SK-N-DZ (cell line): ENCODE measurements around the gene CLEC4F.
A peak's percentile ranks its signal among the peaks of the same experiment; 100 is the strongest.
"Not testable (repeated sequence)": the region's sequence is repeated elsewhere in the genome, so short reads cannot be mapped to it uniquely, and the experiment has no call there.

ENCODE experiments used
- DNase-seq: peaks from one replicate; pipeline ENCODE4 v3.0.0-alpha.2; 2015; ENCODE audit warnings: low spot score

CLEC4F gene

DNA sequence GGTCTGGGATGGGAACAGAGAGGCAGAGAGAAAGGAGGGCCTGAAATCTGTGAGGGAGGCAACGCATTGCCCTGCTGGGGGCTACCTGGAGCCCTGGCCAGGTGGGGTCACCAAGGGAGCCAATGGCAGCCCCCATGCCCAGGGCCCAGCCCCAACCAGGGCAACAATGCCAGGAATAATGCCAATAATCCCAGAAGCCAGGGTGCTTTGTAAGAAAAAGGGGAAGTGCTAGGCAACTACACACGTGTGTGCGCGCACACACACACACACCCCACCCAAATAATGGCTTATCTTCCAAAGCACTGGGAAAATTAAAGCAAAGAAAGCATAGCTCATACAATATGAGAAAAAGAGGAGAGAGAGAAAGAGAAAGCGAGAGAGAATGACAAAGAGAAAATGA lies 7.0 kb upstream of the CLEC4F start:
- DNase-seq = no peak

- no peak for DNase-seq
These were observed 6.4 kb upstream of the CLEC4F start for GRCh38 chr2:70826696-70827350.

DNA sequence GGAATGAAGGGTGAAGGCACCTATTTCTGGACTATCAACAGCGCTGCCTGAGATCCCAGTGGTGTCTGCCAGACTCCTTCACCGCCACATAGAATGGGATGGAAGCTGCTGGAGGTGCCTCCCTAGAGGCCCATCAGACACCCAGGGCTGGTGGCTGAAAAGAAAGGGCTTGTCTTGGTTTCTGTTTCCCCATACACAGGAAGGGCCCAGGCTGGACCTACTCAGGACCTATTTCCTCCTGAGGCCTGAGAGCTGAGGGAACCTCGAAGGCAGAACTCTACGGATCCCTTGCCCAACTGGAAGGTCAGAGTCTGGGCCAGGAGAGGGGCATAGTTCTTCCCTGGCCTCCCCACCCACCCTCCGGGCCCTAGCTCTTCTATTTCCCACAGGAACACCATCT lies 2.9 kb upstream of the CLEC4F start:
- no peak for DNase-seq

DNA sequence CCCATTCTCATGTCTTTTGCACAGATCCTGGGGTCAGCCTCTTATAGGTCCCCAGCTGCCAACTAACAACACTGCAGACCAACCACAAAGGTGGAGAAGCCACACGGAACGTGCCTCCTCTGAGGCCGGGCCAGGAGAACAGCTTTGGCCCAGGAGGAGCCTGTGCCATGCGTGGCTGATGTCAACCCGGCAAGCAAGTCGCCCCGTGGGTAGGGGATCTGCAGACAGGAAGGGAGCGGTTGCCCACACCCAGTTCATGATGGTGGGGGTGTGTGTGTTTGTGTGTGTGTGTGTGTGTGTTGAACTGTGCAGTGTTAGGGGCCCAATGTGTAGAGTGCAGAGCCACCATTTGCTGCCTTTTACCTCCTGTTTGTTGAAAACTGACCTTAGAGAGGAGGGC lies 2.4 kb upstream of the CLEC4F start:
- DNase-seq = no peak

DNA sequence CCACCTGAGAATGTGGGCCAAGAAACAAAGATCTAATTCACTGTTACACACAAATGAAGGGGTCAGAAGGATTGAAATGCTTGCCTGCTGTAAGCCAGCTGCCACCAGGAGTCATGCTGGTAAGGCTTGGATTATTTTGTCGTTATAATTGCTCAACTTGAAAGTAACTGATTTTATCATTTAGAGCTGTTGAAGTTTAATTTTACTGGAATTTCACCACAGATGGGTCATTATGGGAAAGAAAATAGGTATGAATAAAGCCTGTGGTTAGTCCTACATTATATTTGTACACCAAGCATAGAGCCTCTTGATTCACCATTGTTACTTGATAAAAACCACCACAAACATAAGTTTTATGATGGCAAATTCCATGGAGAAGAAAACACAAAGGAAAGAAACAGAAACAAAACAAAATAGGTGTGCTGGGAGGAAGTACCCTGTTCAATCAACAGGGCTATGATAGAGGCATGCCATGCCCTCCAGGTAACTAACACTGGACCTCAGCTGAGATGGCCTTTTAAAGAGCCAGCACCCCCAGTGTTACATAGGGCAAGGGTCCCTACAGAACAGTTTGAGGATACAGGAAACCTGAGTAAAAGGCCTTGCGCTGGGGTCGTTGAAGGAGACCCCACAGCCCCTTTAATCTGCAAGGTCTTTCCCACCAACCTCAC lies 3.0 kb downstream of the CLEC4F start:
- no peak for DNase-seq

DNA sequence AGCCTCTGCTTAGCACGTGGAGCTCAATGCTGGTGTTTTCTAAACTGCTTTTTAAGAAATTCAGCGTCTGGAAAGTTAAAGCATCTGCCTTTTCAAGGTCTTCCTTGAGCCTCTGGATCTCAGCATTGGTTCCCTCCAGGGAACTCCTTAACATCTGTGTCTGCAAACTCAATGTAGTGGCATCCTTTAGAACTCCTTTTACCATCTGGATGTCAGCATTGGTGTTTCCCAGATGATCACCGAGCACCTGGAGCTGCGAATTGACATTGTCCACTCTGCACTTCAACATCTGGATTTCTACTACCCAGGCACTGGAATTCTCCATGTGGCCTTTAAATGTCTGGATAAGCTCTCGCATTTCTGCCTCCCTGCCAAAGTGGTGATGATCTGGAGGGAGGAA lies 3.7 kb downstream of the CLEC4F start:
- DNase-seq = no peak

DNA sequence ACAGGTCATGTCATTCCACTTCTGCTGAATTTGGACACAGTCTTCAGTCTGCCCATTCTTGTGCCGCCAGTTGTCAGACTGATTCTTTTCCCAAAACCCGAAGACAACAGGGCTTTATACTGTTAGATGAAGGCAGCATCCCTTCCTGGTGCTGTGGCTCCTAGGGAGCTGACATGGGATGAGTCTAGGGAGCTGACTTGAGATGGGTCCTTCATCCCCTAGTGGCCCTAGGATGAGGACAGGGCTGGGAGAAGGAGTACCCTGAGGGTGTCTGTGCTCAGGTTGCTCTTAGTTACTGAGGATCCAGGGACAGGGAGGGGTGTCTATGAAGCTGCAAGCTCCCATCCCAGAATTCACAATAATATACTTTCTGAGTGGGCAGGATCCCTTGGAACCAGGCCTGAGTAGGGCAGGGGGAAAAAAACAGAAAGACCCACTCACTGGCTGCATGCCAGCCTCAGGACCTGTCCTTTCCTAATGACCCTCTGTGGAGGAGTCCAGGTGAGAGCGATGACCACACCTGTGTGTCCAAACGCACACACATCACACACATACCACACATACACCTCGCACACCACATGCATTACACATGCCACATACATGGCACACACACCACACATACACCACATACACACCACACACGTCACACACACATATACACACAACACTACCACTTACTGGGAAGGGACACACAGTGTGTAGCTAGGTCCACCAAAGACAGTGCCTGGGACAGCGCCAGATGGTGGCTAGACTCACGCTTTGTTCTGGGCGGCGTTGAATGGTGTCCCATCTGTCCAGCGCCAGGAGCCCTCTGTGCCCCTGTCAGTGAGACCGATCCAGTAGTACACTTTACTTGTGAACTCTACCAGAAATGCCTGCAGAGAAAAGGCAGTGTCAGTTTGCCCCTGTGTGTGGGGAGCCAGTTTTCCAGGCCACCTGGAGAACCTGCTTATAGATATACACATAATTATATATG lies 11.1 kb downstream of the CLEC4F start:
- DNase-seq = no peak

GRCh38 chr2:70807828-70808118 lies 12.6 kb downstream of the CLEC4F start:
- DNase-seq = no peak

- no peak for DNase-seq
These were observed 13.1 kb downstream of the CLEC4F start for GRCh38 chr2:70807102-70807827.

DNA sequence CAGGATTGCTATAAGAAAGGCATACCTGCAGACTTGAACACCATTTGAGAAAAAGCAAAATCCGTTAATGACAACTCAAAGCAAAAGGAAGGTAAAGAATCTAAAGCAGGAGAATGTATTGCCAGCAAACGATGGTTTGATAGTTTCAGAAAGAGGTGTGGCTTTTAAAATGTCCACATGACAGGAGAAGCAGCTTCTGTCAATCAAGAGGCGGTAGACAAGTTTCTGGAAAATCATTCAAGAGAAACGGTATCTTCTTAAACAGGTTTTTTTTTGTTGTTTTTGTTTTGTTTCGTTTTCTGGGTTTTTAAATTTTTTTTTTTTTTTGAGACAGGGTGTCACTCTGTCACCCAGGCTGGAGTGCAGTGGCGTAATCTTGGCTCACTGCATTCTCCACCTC lies 13.8 kb downstream of the CLEC4F start:
- DNase-seq = no peak

GRCh38 chr2:70806013-70806412 lies 14.4 kb downstream of the CLEC4F start:
- no peak for DNase-seq

- DNase-seq = no peak
These were observed 18.7 kb downstream of the CLEC4F start for GRCh38 chr2:70801607-70802263.

DNA sequence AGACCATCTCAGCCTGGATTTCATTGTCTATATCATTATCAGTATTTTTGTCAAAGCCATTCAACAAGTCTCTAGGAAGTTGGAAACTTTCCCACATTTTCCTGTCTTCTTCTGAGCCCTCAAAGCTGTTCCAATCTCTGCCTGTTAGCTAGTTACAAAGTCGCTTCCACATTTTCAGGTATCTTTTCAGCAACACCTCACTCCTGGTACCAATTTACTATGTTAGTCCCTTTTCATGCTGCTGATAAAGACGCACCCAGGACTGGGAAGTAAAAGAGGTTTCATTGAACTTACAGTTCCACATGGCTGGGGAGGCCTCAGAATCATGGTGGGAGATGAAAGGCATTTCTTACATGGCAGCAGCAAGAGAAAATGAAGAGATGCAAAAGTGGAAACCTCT lies 20.7 kb downstream of the CLEC4F start:
- no peak for DNase-seq

DNA sequence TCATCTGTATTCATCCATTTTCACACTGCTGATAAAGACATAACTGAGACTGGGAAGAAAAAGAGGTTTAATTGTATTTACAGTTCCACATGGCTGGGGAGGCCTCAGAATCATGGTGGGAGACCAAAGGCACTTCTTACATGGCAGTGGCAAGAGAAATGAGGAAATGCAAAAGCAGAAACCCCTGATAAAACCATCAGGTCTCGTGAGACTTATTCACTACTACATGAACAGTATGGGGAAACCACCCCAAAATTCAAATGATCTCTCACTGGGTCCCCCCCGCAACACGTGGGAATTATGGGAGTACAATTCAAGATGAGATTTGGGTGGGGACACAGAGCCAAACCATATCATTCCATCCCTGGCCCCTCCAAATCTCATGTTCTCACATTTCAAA lies 22.4 kb downstream of the CLEC4F start:
- DNase-seq = not testable (repeated sequence)

DNA sequence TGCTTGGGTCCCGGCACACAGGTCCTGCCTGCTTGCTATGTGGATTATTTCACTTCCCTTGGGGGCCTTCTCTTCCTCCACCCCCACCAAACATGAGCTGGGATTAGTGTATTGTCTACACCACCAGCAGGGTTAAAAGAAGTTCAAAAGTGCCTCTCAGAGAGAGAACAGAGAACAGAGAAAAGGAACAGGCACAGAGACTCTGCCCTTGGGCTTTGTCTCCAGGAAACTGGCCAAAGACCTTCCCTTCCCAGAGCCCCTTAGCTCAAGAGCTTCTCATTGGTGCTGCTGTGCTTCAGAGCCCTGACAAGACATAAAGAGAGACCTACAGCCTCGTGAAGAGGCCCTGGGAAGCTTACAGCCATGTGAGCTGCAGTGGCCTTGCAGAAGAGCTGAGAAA lies 22.9 kb downstream of the CLEC4F start:
- no peak for DNase-seq

GRCh38 chr2:70796262-70796661 lies 24.1 kb downstream of the CLEC4F start:
- DNase-seq = no peak

- no peak for DNase-seq
These were observed 25.0 kb downstream of the CLEC4F start for GRCh38 chr2:70795164-70795995.

DNA sequence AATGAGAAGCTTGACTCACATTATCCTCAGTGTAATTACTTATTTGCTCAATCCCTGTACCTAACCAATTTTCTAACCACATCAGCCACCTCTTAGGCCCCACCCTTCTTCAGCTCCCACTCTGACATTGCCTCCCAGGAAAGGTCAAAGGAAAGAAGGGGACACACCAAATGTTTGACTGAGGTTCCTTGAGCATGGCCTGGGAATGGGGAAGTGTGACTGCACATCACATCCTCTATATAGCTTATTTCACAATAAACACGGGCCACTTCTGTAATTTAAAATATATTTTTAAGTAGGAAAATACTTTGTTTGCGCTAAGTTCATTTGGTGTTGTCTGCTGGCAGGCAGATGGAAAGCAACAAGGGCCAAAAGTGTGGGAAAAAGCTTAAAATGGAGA lies 26.9 kb downstream of the CLEC4F start:
- no peak for DNase-seq

- peak; percentile 13 for DNase-seq
These were observed 30.1 kb downstream of the CLEC4F start, which contains the start of gene FIGLA for GRCh38 chr2:70790136-70790828. Gene FIGLA, minus strand, starts transcription at chr2:70790643. Its CDS starts 5 bp downstream, at chr2:70790638.
